ENCODE data around the gene CXorf65. TPM values are rescaled to one million over a fixed set of nuclear protein-coding genes. Genes with fewer than 3 reads are reported as not detected.

CXorf65 gene
- total RNA-seq: not detected in 2 replicates

DNA sequence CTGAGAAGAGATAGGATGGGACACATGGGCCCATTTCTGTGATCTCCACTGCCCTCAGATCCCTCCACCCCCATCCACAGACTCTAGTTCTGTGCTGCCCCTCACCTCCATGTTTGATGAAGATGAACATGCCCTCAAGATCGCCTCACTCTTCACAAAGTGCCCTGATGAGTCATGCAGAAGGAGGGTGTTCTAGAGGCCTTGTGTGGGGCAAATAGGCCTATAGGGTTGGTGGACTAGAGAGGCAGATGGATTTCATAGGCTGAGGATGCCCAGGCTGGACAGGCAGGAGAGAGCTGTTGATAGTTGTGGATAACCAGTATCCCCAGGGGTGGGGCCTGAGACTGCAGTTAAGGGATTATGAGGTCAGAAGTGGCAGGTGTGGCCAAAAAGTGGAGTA, at the start of gene CXorf65:
Gene CXorf65, minus strand, starts transcription at position 314 of the 400 bp plus-strand sequence. Its CDS starts 184 bp downstream, at position 130.

GRCh38 chrX:71144651-71145050, 38.1 kb upstream of the CXorf65 start, which contains the start of gene NLGN3:
Gene NLGN3 (plus strand): TSS chrX:71144841. CDS start chrX:71147750, 2,909 bp downstream.

DNA sequence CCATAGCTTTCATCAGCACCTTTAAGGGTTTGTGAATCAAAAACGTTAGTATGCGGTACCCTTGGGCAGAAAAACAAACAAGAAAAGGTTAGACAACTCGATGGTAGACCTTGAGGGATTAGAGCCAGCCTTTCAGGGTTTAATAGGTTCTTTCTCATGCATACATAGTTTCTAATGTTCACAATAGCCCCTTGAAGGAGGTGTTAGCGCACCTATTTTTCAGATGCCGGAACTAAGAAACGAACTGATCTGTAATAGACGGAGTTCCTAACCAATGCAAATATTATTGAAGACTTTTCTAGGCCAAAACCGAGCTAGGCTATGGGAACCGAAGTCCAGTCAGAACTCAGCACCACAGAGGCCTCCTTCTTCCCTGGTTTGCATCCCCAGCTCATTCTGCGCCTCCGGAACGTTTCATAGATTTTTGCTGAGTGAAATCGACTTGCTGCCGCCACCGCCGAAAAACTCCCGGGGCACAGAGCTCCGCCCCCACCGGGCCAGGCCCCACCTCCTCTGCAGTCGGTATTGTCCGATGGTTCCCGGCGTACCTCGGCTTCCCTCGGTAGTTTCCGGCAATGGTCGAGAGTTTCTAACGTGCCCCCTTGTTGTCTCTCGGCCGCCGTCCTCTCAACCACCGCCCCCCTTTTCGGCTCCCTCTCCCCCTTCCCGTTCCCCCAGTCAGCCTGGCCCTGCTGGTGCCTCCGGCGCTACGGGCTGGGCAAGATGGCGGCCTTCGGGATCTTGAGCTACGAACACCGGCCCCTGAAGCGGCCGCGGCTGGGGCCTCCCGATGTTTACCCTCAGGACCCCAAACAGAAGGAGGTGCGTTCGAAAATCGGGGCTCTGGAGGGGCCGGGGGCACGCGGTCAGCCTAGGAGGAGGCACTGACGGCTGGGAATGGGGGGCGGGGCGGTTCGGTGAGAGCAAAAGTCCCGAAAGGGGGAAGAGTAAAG, 11.8 kb upstream of the CXorf65 start, which contains the start of gene MED12:
Gene MED12, plus strand, starts transcription at position 565 of the 953 bp plus-strand sequence. Its CDS starts 159 bp downstream, at position 724.

GRCh38 chrX:71111141-71111843, 4.8 kb upstream of the CXorf65 start, which contains the start of gene IL2RG:
Gene IL2RG (minus strand): TSS chrX:71111577. CDS start chrX:71111539, 38 bp downstream.

DNA sequence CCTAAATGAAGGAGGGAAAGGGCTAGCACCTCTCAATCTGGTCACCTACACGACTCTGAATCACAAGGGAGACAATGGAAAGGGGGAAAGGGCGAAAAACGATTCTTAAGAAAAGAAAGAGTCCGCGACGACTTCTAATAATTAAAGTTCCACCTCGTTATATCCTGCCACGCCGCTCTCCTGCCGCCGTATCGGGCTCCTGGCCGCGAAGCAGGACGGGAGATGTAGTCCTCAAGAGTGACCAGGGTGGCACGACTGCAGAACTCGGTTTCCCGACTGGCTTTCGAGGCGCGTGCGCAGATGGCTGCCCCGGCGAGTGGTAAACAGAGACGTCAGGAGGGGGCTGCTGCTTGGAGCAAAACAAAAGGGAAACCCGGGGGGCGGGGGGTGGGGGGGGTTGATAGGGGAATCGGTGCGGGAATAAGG, 11.0 kb downstream of the CXorf65 start, which contains the start of gene FOXO4:
Gene FOXO4, plus strand, starts transcription at position 297 of the 426 bp plus-strand sequence. CDS start 678 bp downstream, outside the sequence.

GRCh38 chrX:71068044-71068918, 38.3 kb downstream of the CXorf65 start, which contains the start of gene SNX12:
Gene SNX12 (minus strand): TSS chrX:71068334. CDS start chrX:71068306, 28 bp downstream.

Other genes starting within 250 kb of the CXorf65 start
- not detected in 2 replicates for gene TEX11, start 198.0 kb downstream of the CXorf65 start, total RNA-seq
- 0.16 and 0.38 TPM in 2 replicates for gene SLC7A3, start 175.6 kb downstream of the CXorf65 start, total RNA-seq
- 49.0 and 50.8 TPM in 2 replicates for gene SNX12, start 38.4 kb downstream of the CXorf65 start, total RNA-seq
- gene FOXO4, start 10.9 kb downstream of the CXorf65 start, total RNA-seq: 1.6 and 6.6 TPM in 2 replicates
- gene IL2RG, start 4.8 kb upstream of the CXorf65 start, total RNA-seq: not detected in 2 replicates
- gene MED12, start 11.9 kb upstream of the CXorf65 start, total RNA-seq: 19.6 and 42.5 TPM in 2 replicates
- 0.16 and 0.89 TPM in 2 replicates for gene NLGN3, start 38.1 kb upstream of the CXorf65 start, total RNA-seq
- gene GJB1, start 116.5 kb upstream of the CXorf65 start, total RNA-seq: 0.25 TPM in 1 of 2 replicates, not detected in the other
- 21.8 and 32.7 TPM in 2 replicates for gene ZMYM3, start 147.4 kb upstream of the CXorf65 start, total RNA-seq
- 295 and 311 TPM in 2 replicates for gene NONO, start 176.9 kb upstream of the CXorf65 start, total RNA-seq
- 0.38 and 1.6 TPM in 2 replicates for gene ITGB1BP2, start 195.0 kb upstream of the CXorf65 start, total RNA-seq

Measured in mesangial cell (primary cell).